DMS53 treated with DMSO at 0.1 percent for 48 hours (cell line): ENCODE results near the gene LBX2.

Source experiments
- DNase-seq: peaks from one replicate; lab custom pipeline; 2025; ENCODE audit not compliant: unreplicated experiment; lab: John Stamatoyannopoulos, UW

LBX2 gene

GRCh38 chr2:74505448-74506246, 6.2 kb upstream of the LBX2 start:
- DNase-seq = no peak

- DNase-seq = no peak
These were observed 5.2 kb upstream of the LBX2 start for GRCh38 chr2:74504591-74504990.

GRCh38 chr2:74503506-74504475, 4.4 kb upstream of the LBX2 start:
- DNase-seq = no peak

GRCh38 chr2:74502720-74503505, 3.5 kb upstream of the LBX2 start:
- DNase-seq = peak; percentile 37

GRCh38 chr2:74502147-74502719, 2.8 kb upstream of the LBX2 start:
- DNase-seq = peak; percentile 23

GRCh38 chr2:74501335-74502071, 2.1 kb upstream of the LBX2 start:
- no peak for DNase-seq

GRCh38 chr2:74500578-74500946, 1.2 kb upstream of the LBX2 start:
- DNase-seq = no peak

- no peak for DNase-seq
These were observed 656 bp upstream of the LBX2 start for GRCh38 chr2:74499940-74500577.

- no peak for DNase-seq
These were observed 720 bp downstream of the LBX2 start for GRCh38 chr2:74498500-74499266.

GRCh38 chr2:74497777-74498499, 1.5 kb downstream of the LBX2 start:
- peak; percentile 59 for DNase-seq

GRCh38 chr2:74496997-74497776, 2.2 kb downstream of the LBX2 start:
- DNase-seq = no peak

GRCh38 chr2:74495440-74495839, 4.0 kb downstream of the LBX2 start:
- no peak for DNase-seq

GRCh38 chr2:74493546-74493945, 5.9 kb downstream of the LBX2 start:
- DNase-seq = no peak

- no peak for DNase-seq
These were observed 7.5 kb downstream of the LBX2 start for GRCh38 chr2:74491648-74492544.

- no peak for DNase-seq
These were observed 9.5 kb downstream of the LBX2 start for GRCh38 chr2:74489906-74490305.

- no peak for DNase-seq
These were observed 10.5 kb downstream of the LBX2 start for GRCh38 chr2:74488643-74489481.
